Activated naive CD8-positive, alpha-beta T cell treated with anti-CD3 and anti-CD28 coated beads for 36 hours (primary cell): Measurements from ENCODE around the gene SP3. TPM values are rescaled to one million over a fixed set of nuclear protein-coding genes. Genes with fewer than 3 reads are reported as not detected.
"Not testable (repeated sequence)": the region's sequence is repeated elsewhere in the genome, so short reads cannot be mapped to it uniquely, and the experiment has no call there.

ENCODE experiments used
- DNase-seq: peaks from one replicate; pipeline ENCODE4 v3.0.0; 2021
- H3K27ac Mint-ChIP-seq: one replicate; pipeline ENCODE4 v1.8.0; 2022; ENCODE audit warnings: mild to moderate bottlenecking, moderate library complexity, mixed read lengths
- H3K27me3 Mint-ChIP-seq: one replicate; pipeline ENCODE4 v1.8.0; 2022; ENCODE audit warnings: mild to moderate bottlenecking, mixed read lengths
- H3K36me3 Mint-ChIP-seq: one replicate; pipeline ENCODE4 v1.8.0; 2021; ENCODE audit warnings: mild to moderate bottlenecking, mixed read lengths
- H3K4me1 Mint-ChIP-seq: one replicate; pipeline ENCODE4 v1.8.0; 2021; ENCODE audit warnings: mixed read lengths
- H3K4me3 Mint-ChIP-seq: one replicate; pipeline ENCODE4 v1.8.0; 2022; ENCODE audit warnings: mild to moderate bottlenecking, moderate library complexity, mixed read lengths
- H3K9me3 Mint-ChIP-seq: one replicate; pipeline ENCODE4 v1.8.0; 2022; ENCODE audit warnings: mixed read lengths
- total RNA-seq, 2 experiments: library from RNA; stranded (reverse); gene quantifications; one replicate each; pipeline ENCODE4 v1.2.3, GENCODE V29; 2021

Gene SP3
- total RNA-seq, 2 experiments from 2014 or later, result 84.7 to 86.8 TPM

DNA sequence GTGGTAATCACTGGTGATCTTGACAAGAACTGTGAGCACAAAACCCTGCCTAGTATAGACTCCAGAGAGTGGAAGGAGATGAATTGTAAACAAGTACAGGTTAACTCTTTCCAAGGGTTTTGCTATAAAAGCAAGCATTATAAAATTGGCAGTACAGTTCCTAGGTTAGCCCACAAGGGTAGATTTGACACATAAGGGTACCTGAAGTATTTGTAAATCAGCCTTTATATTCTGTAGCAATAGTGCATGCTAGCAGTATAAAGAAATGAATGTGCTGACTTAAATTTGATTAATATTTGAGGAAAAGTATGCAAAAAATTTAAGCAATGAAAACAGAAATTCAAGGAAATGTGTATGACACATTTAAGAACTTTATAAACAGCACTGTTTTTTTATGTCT, 42.4 kb downstream of the SP3 start:
- Mint-ChIP-seq H3K27ac (no peak overlapping the region), H3K9me3 (peaks cover 3% of the 10 kb centered on the region), H3K4me1 (peaks cover 54% of the 10 kb centered on the region), H3K27me3 (no peaks in the 10 kb centered on the region), H3K36me3 (peaks cover 38% of the 10 kb centered on the region), H3K4me3 (no peak overlapping the region)
- no peak for DNase-seq

DNA sequence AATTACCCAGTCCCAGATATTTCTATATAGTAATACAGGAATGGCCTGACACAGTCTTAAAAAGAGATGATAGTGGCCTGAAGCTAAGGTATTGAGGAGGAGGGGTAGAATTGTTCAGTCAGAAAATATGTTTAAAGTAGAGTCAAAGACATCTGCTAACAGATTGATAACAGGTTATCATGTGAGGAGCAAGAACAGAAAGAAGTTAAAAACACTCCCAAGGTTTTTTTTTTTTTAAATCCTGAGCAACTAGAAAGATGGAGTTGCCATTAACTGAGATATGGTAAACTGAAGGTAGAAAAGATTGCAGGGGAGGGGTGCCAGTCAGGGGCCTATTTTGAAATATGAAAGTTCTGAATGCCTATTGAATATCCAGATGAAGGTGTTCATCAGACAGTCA, 43.1 kb downstream of the SP3 start:
- Mint-ChIP-seq H3K27me3 (no peaks in the 10 kb centered on the region), H3K36me3 (peaks cover 42% of the 10 kb centered on the region), H3K9me3 (peaks cover 3% of the 10 kb centered on the region), H3K4me3 (no peak overlapping the region), H3K27ac (no peak overlapping the region), H3K4me1 (peaks cover 55% of the 10 kb centered on the region)
- DNase-seq, result no peak

DNA sequence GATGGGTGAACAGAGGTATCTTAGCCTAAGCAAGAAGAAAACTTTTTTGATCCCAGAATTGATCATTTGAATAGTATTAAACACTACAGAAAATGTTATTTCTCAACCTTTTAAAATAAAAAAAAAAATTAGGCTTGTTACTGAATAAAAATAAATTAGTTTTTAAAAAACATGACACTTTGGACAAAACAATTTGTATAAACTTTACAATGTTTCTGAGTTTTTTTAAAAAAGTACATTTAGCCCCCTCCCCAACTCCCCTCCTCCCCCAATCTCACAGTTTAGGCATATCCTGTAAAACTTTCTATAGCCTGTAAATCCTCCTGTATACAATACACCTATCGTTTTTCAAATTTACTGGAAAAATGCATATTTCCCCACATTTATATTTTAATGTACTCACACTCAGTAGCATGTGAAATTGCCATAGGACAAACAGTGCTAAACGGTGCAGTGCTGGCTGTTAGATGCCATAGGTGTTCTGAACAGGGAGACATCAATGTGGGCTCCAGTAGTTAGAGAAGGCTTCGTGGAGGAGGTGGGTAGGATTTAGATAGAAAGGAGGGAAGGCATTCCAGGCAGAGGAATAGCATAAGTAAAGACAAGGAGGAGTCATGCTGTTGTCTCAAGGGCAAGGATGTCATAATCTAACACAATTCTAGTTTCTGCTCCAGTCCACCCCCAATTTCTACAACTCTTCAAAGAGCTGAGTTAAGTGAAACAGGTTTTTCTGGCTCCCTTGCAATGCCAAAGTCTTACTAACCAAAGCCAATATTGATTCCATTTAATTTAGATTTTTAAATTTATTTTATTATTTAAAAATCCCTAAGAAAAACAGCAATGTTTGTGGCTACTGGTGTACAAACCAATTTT, 50.9 kb downstream of the SP3 start:
- Mint-ChIP-seq H3K4me3 (no peak overlapping the region), H3K36me3 (peaks cover 29% of the 10 kb centered on the region), H3K27ac (no peak overlapping the region), H3K9me3 (no peaks in the 10 kb centered on the region), H3K27me3 (no peaks in the 10 kb centered on the region), H3K4me1 (peaks cover 16% of the 10 kb centered on the region)
- no peak for DNase-seq

DNA sequence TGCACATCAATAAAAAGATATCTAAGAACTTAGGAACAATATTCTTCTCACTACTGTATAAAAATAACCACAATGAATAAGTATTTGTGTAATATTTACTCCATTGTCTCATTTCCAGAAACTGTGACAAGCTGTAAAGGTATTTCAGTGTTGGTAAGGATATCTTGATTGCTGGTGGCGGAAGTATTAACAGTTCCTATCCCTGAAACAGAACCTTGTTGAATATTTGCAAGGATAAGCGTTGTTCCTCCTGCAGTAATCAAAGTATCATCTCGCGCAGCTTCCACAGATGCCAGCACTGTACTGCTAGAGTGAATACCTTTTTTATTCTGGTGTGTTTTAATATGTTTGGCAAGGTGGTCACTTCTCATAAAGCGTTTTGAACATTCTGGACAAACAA, 55.3 kb downstream of the SP3 start:
- H3K4me1 Mint-ChIP-seq, result peaks cover 7% of the 10 kb centered on the region
- no peak overlapping the region for H3K27ac Mint-ChIP-seq
- H3K9me3 Mint-ChIP-seq, result peaks cover 1% of the 10 kb centered on the region
- no peak for DNase-seq
- H3K36me3 Mint-ChIP-seq, result peaks cover 29% of the 10 kb centered on the region
- H3K27me3 Mint-ChIP-seq, result no peaks in the 10 kb centered on the region
- H3K4me3 Mint-ChIP-seq, result no peak overlapping the region

GRCh38 chr2:173906626-173907025, 58.5 kb downstream of the SP3 start:
- Mint-ChIP-seq H3K27ac (no peak overlapping the region), H3K27me3 (no peaks in the 10 kb centered on the region), H3K4me3 (no peak overlapping the region), H3K4me1 (no peaks in the 10 kb centered on the region), H3K36me3 (peaks cover 33% of the 10 kb centered on the region), H3K9me3 (peaks cover 1% of the 10 kb centered on the region)
- no peak for DNase-seq

GRCh38 chr2:173903601-173904394, 61.4 kb downstream of the SP3 start:
- Mint-ChIP-seq H3K36me3 (peaks cover 29% of the 10 kb centered on the region), H3K4me1 (peaks cover 9% of the 10 kb centered on the region), H3K27ac (no peak overlapping the region), H3K4me3 (no peak overlapping the region), H3K9me3 (peaks cover 1% of the 10 kb centered on the region), H3K27me3 (no peaks in the 10 kb centered on the region)
- no peak for DNase-seq

- peaks cover 30% of the 10 kb centered on the region for H3K4me1 Mint-ChIP-seq
- no peaks in the 10 kb centered on the region for H3K27me3 Mint-ChIP-seq
- H3K36me3 Mint-ChIP-seq, result peaks cover 6% of the 10 kb centered on the region
- no peak overlapping the region for H3K4me3 Mint-ChIP-seq
- DNase-seq, result no peak
- H3K27ac Mint-ChIP-seq, result peak overlapping the region; percentile 23
- H3K9me3 Mint-ChIP-seq, result peaks cover 2% of the 10 kb centered on the region
Observed at GRCh38 chr2:173898996-173899395, 66.2 kb downstream of the SP3 start.

DNA sequence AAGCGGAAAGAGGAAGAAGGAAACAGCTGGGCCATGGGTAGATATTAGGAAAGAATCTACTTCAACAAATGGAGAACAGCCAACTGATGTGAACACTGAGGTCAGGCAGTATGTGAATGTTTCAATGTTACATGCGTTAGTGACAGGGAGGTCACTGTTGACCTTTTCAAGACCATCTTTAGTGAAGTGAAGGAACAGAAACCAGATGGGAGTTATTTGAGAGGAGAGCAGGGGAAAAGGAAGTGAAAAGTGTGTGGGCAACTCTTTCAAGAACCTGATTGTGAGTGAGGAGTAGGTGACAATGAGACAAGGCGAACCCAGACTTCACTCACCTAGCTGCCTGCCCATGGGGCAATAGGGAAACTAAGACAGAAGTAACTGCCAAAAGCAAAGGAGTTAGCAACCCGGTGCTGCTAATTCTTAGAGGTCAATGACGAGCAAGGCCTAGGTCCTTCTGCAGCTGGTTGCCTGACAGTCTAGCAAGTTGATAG, 67.0 kb downstream of the SP3 start:
- no peak overlapping the region for H3K4me3 Mint-ChIP-seq

GRCh38 chr2:173896755-173897154, 68.4 kb downstream of the SP3 start:
- Mint-ChIP-seq H3K27me3 (no peaks in the 10 kb centered on the region), H3K4me3 (no peak overlapping the region), H3K27ac (no peak overlapping the region), H3K4me1 (peaks cover 36% of the 10 kb centered on the region), H3K36me3 (peaks cover 6% of the 10 kb centered on the region), H3K9me3 (peaks cover 2% of the 10 kb centered on the region)
- no peak for DNase-seq

More for the DNA sequence above, 67.0 kb downstream of the SP3 start:
- H3K27me3 Mint-ChIP-seq, result no peaks in the 10 kb centered on the region
- H3K27ac Mint-ChIP-seq, result no peak overlapping the region
- peaks cover 2% of the 10 kb centered on the region for H3K9me3 Mint-ChIP-seq
- peaks cover 30% of the 10 kb centered on the region for H3K4me1 Mint-ChIP-seq
- DNase-seq, result no peak
- peaks cover 6% of the 10 kb centered on the region for H3K36me3 Mint-ChIP-seq

- H3K4me3 Mint-ChIP-seq, result no peak overlapping the region
Observed at GRCh38 chr2:173892341-173892740, 72.8 kb downstream of the SP3 start.

DNA sequence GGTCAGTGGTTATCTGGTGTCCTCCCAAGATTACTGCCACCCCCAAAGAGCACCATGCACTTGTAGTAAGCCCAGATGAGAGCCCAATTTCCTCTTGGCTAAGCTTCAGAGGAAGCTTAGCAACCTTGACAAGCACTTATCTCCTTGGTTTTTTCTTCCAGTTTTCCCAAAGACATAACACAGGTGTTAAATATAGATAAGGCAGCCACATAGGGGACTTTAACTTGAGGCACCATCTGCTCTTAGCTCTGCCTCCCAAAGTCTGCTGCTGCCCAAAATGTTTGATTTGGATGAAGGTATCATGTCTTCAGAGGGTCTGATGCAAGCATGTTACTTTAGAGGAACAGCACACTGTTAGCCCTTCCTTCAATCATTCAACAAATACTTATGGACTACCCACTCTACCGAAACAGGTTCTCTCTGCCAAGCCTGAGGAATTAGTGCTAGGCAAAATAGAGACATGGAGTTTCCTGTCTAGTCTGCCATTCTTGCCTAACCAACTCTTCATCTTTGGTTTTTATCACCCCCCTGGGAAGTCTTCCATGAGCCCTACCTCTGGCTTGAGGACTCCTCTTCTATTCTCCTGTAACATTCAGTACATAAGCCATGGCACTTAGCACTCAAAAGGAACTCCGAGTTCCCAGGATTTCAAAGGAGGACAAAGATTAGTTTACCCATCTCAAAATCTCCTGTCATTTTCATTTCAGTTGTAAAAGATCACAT, 73.7 kb downstream of the SP3 start:
- Mint-ChIP-seq H3K4me3 (no peak overlapping the region), H3K9me3 (peaks cover 8% of the 10 kb centered on the region), H3K4me1 (peaks cover 13% of the 10 kb centered on the region), H3K27ac (no peak overlapping the region), H3K27me3 (peaks cover 20% of the 10 kb centered on the region), H3K36me3 (peaks cover 2% of the 10 kb centered on the region)
- DNase-seq, result no peak

More at GRCh38 chr2:173892341-173892740, 72.8 kb downstream of the SP3 start:
- H3K36me3 Mint-ChIP-seq, result peaks cover 2% of the 10 kb centered on the region
- H3K9me3 Mint-ChIP-seq, result peaks cover 8% of the 10 kb centered on the region
- no peak for DNase-seq
- peaks cover 13% of the 10 kb centered on the region for H3K4me1 Mint-ChIP-seq
- peaks cover 20% of the 10 kb centered on the region for H3K27me3 Mint-ChIP-seq
- no peak overlapping the region for H3K27ac Mint-ChIP-seq

- H3K4me3 Mint-ChIP-seq, H3K9me3 Mint-ChIP-seq, H3K27ac Mint-ChIP-seq, DNase-seq, H3K36me3 Mint-ChIP-seq: not testable (repeated sequence)
- Mint-ChIP-seq H3K27me3 (peaks cover 22% of the 10 kb centered on the region), H3K4me1 (peaks cover 11% of the 10 kb centered on the region)
Observed at GRCh38 chr2:173889464-173889863, 75.7 kb downstream of the SP3 start.

DNA sequence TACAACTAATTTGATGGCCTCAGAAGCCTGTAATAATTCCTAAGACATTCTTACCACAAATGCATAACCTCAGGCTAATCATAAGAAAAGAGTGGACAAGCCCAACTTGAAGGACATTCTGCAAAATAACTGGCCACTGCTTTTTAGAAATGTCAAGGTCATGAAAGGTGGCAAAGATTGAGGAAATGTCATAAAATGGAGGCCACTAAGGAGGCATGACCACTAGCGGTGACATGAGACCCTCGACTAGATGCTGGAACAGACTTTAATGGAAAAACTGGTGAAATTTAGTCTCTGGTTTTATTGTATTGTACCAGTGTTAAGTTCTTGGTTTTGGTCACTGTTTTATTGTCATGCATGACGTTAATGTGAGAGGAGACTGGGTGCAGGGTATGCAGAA, 78.6 kb downstream of the SP3 start:
- no peaks in the 10 kb centered on the region for H3K36me3 Mint-ChIP-seq
- DNase-seq, result no peak
- peaks cover 7% of the 10 kb centered on the region for H3K9me3 Mint-ChIP-seq
- H3K27me3 Mint-ChIP-seq, result peaks cover 24% of the 10 kb centered on the region
- peaks cover 2% of the 10 kb centered on the region for H3K4me1 Mint-ChIP-seq
- H3K27ac Mint-ChIP-seq, result no peak overlapping the region
- no peak overlapping the region for H3K4me3 Mint-ChIP-seq

DNA sequence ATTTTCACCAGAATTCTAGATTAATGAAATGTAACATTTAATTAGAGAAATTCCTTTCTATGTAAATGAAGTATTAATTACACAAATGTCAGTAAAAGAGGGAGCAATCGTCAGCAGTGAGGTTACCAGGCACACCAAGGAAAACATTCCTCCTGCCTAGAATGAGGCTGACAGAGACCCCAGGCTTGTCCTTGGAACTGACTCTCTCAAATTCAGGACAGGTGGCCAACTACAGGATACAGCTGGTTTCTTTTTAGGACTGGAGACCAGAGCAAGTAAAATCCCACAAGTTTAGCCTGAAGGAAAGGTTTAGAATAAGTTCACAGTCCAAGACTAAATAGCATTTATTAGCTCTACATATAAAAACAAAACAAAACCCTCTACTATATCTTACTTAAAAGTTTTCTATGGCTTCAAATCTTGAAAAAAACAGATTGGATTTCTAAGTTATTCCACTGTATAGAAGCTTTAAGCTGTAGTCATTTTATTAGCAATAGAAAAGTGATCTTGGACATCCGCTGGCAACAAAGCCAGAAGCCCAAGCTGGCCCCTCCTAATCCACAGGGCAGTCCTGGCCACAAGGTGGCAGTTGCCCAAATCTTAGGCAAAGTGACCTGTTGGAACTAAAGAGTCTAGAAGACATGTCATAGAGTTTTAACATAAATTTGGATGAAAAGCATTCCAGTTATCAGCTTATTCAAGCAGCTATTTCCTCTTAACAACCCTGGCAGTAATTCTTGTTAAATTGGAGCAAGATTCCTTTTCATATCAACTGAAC, 81.0 kb downstream of the SP3 start:
- Mint-ChIP-seq H3K36me3 (no peaks in the 10 kb centered on the region), H3K4me1 (peaks cover 2% of the 10 kb centered on the region), H3K27ac (no peak overlapping the region), H3K9me3 (peaks cover 5% of the 10 kb centered on the region), H3K27me3 (peaks cover 32% of the 10 kb centered on the region), H3K4me3 (no peak overlapping the region)
- DNase-seq, result no peak
